Measurements from ENCODE around the gene FAM185A.
"Not testable (repeated sequence)": the region's sequence is repeated elsewhere in the genome, so short reads cannot be mapped to it uniquely, and the experiment has no call there.

- TF ChIP-seq POLR2A, CTCF, EP300 (IDR thresholded peaks at IDR 0.05): not testable (repeated sequence)
Observed at GRCh38 chr7:102788770-102789169, 40.0 kb downstream of the FAM185A start.
